ENCODE results near the gene TEX36. TPM values are rescaled to one million over a fixed set of nuclear protein-coding genes. Genes with fewer than 3 reads are reported as not detected.

Gene TEX36
- total RNA-seq, 1 experiment from 2014 or later = 0.25 TPM

- no TSS peak for BruUV-seq (replicated peaks)
- no peaks in the 10 kb centered on the region for H3K4me1 ChIP-seq (ENCODE audit: control insufficient read depth in 1 of 2, insufficient read depth in 2 of 2, low read length in 2 of 2)
- no peak for DNase-seq (ENCODE audit: low read depth, low spot score)
Measured at GRCh38 chr10:125625586-125625985, 57.4 kb downstream of the TEX36 start.

More at GRCh38 chr10:125625586-125625985, 57.4 kb downstream of the TEX36 start:
- no peak overlapping the region for H3K27ac ChIP-seq (ENCODE audit: low read depth, low read length)
- POLR2A ChIA-PET = no interaction called here
- H3K27me3 ChIP-seq (ENCODE audit: insufficient read depth, low read length) = peaks cover 28% of the 10 kb centered on the region; the same call in 1 of the 2 replicates
- H3K36me3 ChIP-seq (ENCODE audit: control insufficient read depth in 1 of 2, insufficient read depth in 2 of 2, low read length in 2 of 2) = no peaks in the 10 kb centered on the region
- no peak for TF ChIP-seq TCF7L2 (IDR thresholded peaks at IDR 0.05; ENCODE audit: borderline replicate concordance, extremely low read depth, insufficient read depth, insufficient read length)
- TF ChIP-seq ATF3 (IDR thresholded peaks at IDR 0.05) = no peak
- no peak for TF ChIP-seq POLR2A (IDR thresholded peaks at IDR 0.05; ENCODE audit: borderline replicate concordance, extremely low read depth, insufficient read depth, insufficient read length)
- no peak for TF ChIP-seq SIN3A (IDR thresholded peaks at IDR 0.05; ENCODE audit: low read depth)
- no peak for TF ChIP-seq ELF1 (IDR thresholded peaks at IDR 0.05; ENCODE audit: borderline replicate concordance, low read depth)
- no peak for TF ChIP-seq EGR1 (IDR thresholded peaks at IDR 0.05; ENCODE audit: low read depth)
- TF ChIP-seq JUND (IDR thresholded peaks at IDR 0.05) = no peak
- no peak for TF ChIP-seq CEBPB (IDR thresholded peaks at IDR 0.05; ENCODE audit: low read depth)
- no peak for TF ChIP-seq POLR2AphosphoS5 (IDR thresholded peaks at IDR 0.05; ENCODE audit: low read depth, low read length)
- TF ChIP-seq ZFX (IDR thresholded peaks at IDR 0.05) = no peak
- TF ChIP-seq REST (IDR thresholded peaks at IDR 0.05; ENCODE audit: low read depth) = no peak
- no peak for TF ChIP-seq MAX (IDR thresholded peaks at IDR 0.05)
- TF ChIP-seq SRF (IDR thresholded peaks at IDR 0.05; ENCODE audit: low read depth) = no peak
- TF ChIP-seq SP1 (IDR thresholded peaks at IDR 0.05; ENCODE audit: low read depth) = no peak
- intact Hi-C loops (cut with micrococcal nuclease) = loop anchor here (5.0 kb wide), 2 partner anchors 103 to 633 kb away; no protein-coding TSS in a partner anchor
- no peak overlapping the region for H3K4me2 ChIP-seq (ENCODE audit: low read length)
- H4K20me1 ChIP-seq (ENCODE audit: insufficient read depth) = no peaks in the 10 kb centered on the region
- H3K9me2 ChIP-seq (ENCODE audit: insufficient read depth) = no peaks in the 10 kb centered on the region; the same call in 1 of the 2 replicates
- ATAC-seq = no peak
- H3K9ac ChIP-seq (ENCODE audit: low read length) = no peak overlapping the region
- H3K9me3 ChIP-seq (ENCODE audit: control insufficient read depth in 1 of 2, insufficient read depth in 1 of 2, low read depth in 1 of 2, low read length in 2 of 2) = no peaks in the 10 kb centered on the region
- RAD21 ChIA-PET (ENCODE audit: low non-redundant PET in 1 of 2, low total read pairs in 2 of 2, uncharacterized antibody in 2 of 2, unreplicated experiment in 2 of 2) = no interaction called here
- no peaks in the 10 kb centered on the region for H3K79me2 ChIP-seq (ENCODE audit: insufficient read depth, low read length)
- H2AFZ ChIP-seq (ENCODE audit: low read depth, low read length, poor library complexity, severe bottlenecking) = no peak overlapping the region
- H3K4me3 ChIP-seq (replicated peaks in 1 of 2; ENCODE audit: low read depth in 1 of 2, low read length in 2 of 2) = no peak overlapping the region
- CTCF ChIA-PET = no interaction called here

Measured in HCT116 (cell line).